Loucy (cell line): Measurements from ENCODE around the gene PSMG1.

Experiments
- EZH2phosphoT487 ChIP-seq: fragments of 200-600 bp; IDR thresholded peaks from 2 replicates; pipeline ENCODE4 v1.6.1; 2018; ENCODE audit warnings: antibody characterized with exemption, mild to moderate bottlenecking, moderate library complexity, borderline replicate concordance
- TF ChIP-seq, protein P1 (sequence below): fragments of 200-600 bp; sonication (generic); conservative IDR thresholded peaks from 2 replicates; pipeline ENCODE4 v1.5.1; 2014; ENCODE audit warnings: mild to moderate bottlenecking, antibody characterized with exemption, low read length

DNA sequence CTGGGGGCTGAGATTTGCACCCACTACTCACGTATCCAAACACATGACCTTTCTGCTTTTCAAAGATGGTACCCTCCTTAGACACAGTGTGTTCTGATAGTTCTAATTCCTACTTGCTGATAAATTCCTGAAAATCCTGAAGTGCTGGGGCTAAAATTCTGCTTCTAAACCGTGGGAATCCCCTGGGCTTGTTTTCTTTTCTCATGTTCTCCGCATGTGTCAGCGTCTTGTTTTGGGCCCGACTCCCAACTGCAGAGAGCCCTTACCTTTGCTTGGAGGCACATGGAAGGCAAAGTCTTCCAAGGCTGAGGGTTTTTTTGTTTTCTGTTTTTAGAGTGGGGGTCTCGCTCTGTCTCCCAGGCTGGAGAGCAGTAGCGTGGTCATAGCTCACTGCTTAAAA lies 27.2 kb downstream of the PSMG1 start:
- TF ChIP-seq, protein P1, sequence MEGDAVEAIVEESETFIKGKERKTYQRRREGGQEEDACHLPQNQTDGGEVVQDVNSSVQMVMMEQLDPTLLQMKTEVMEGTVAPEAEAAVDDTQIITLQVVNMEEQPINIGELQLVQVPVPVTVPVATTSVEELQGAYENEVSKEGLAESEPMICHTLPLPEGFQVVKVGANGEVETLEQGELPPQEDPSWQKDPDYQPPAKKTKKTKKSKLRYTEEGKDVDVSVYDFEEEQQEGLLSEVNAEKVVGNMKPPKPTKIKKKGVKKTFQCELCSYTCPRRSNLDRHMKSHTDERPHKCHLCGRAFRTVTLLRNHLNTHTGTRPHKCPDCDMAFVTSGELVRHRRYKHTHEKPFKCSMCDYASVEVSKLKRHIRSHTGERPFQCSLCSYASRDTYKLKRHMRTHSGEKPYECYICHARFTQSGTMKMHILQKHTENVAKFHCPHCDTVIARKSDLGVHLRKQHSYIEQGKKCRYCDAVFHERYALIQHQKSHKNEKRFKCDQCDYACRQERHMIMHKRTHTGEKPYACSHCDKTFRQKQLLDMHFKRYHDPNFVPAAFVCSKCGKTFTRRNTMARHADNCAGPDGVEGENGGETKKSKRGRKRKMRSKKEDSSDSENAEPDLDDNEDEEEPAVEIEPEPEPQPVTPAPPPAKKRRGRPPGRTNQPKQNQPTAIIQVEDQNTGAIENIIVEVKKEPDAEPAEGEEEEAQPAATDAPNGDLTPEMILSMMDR = no peak
- no peak for TF ChIP-seq EZH2phosphoT487
